Ishikawa (cell line): ENCODE results near the gene CTDP1.

Experiments
- CEBPB ChIP-seq: IDR thresholded peaks from 2 replicates; pipeline ENCODE4 v1.6.1; 2012
- CREB1 ChIP-seq: IDR thresholded peaks from 2 replicates; pipeline ENCODE4 v1.6.1; 2012; ENCODE audit warnings: low read depth
- EGR1 ChIP-seq: IDR thresholded peaks from 2 replicates; pipeline ENCODE4 v1.6.1; 2012
- EP300 ChIP-seq: IDR thresholded peaks from 2 replicates; pipeline ENCODE4 v1.6.1; 2012; ENCODE audit warnings: borderline replicate concordance
- FOXM1 ChIP-seq: IDR thresholded peaks from 2 replicates; pipeline ENCODE4 v1.6.1; 2012; ENCODE audit warnings: low read depth, borderline replicate concordance
- NFIC ChIP-seq: IDR thresholded peaks from 2 replicates; pipeline ENCODE4 v1.6.1; 2012
- RAD21 ChIP-seq: IDR thresholded peaks from 2 replicates; pipeline ENCODE4 v1.6.1; 2012; ENCODE audit warnings: low read depth
- REST ChIP-seq: IDR thresholded peaks from 2 replicates; pipeline ENCODE4 v1.6.1; 2012; ENCODE audit warnings: low read depth, mild to moderate bottlenecking
- TAF1 ChIP-seq: IDR thresholded peaks from 2 replicates; pipeline ENCODE4 v1.6.1; 2012; ENCODE audit warnings: low read depth, mild to moderate bottlenecking
- TCF12 ChIP-seq: IDR thresholded peaks from 2 replicates; pipeline ENCODE4 v1.6.1; 2012; ENCODE audit warnings: low read depth
- TEAD4 ChIP-seq: IDR thresholded peaks from 2 replicates; pipeline ENCODE4 v1.6.1; 2012
- USF1 ChIP-seq: IDR thresholded peaks from 2 replicates; pipeline ENCODE4 v1.6.1; 2012
- YY1 ChIP-seq: IDR thresholded peaks from 2 replicates; pipeline ENCODE4 v1.6.1; 2012; ENCODE audit warnings: low read depth
- ZBTB7A ChIP-seq: IDR thresholded peaks from 2 replicates; pipeline ENCODE4 v1.6.1; 2012; ENCODE audit warnings: low read depth
- TF ChIP-seq, protein P1 (sequence below): IDR thresholded peaks from 2 replicates; pipeline ENCODE4 v1.6.1; 2012

The CTDP1 gene

GRCh38 chr18:79642626-79643025, 37.0 kb upstream of the CTDP1 start:
- TF ChIP-seq CEBPB: peak; percentile 96
- no peak for TF ChIP-seq CREB1

GRCh38 chr18:79643054-79643984, 36.3 kb upstream of the CTDP1 start:
- TF ChIP-seq YY1 (no peak), CREB1 (no peak), FOXM1 (no peak), TEAD4 (no peak), TAF1 (no peak), CEBPB (no peak), EP300 (no peak), NFIC (no peak), EGR1 (no peak), RAD21 (no peak), REST (no peak)

- TF ChIP-seq FOXM1: no peak
- TF ChIP-seq RAD21: peak; percentile 100
- no peak for TF ChIP-seq YY1
- TF ChIP-seq ZBTB7A: 0 out of 2 replicates have a peak, but pooled peaks have one; percentile 53
- TF ChIP-seq TCF12: 0 out of 2 replicates have a peak, but pooled peaks have one; percentile 47
- TF ChIP-seq EGR1: no peak
- no peak for TF ChIP-seq EP300
- TF ChIP-seq, protein P1, sequence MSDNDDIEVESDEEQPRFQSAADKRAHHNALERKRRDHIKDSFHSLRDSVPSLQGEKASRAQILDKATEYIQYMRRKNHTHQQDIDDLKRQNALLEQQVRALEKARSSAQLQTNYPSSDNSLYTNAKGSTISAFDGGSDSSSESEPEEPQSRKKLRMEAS: peak; percentile 67; the same call in 1 of the 2 replicates
- no peak for TF ChIP-seq CREB1
These were observed 35.5 kb upstream of the CTDP1 start for GRCh38 chr18:79644006-79644665.

DNA sequence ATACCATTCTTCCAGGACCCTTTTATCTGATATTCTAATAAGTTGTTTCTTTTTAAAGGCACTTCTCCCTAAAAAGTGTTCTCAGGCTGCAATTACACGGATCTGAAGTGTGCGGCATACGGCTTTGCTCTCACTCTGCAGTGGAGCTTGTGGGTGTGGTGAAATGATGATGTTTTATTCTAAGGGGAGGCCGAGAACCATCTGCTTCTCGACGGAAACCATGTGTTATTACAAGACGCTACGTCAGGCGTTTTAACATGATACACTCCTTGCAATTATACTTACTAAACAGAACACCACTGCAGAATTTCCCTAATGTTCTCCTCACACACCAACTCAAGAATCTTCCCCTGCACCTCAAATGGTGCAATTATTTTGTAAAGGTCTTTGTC, 34.9 kb upstream of the CTDP1 start:
- no peak for TF ChIP-seq EP300
- no peak for TF ChIP-seq REST
- TF ChIP-seq EGR1: no peak
- no peak for TF ChIP-seq USF1
- TF ChIP-seq FOXM1: no peak
- TF ChIP-seq, protein P1: no peak
- no peak for TF ChIP-seq NFIC
- no peak for TF ChIP-seq TAF1
- no peak for TF ChIP-seq TEAD4
- TF ChIP-seq RAD21: no peak
- no peak for TF ChIP-seq TCF12
- no peak for TF ChIP-seq CREB1
- TF ChIP-seq YY1: no peak
- no peak for TF ChIP-seq CEBPB
- no peak for TF ChIP-seq ZBTB7A

GRCh38 chr18:79645291-79645983, 34.2 kb upstream of the CTDP1 start:
- no peak for TF ChIP-seq REST
- TF ChIP-seq EGR1: no peak
- no peak for TF ChIP-seq ZBTB7A
- TF ChIP-seq, protein P1: no peak
- no peak for TF ChIP-seq RAD21
- no peak for TF ChIP-seq TCF12
- no peak for TF ChIP-seq NFIC
- no peak for TF ChIP-seq CEBPB
- no peak for TF ChIP-seq CREB1
- no peak for TF ChIP-seq USF1
- TF ChIP-seq TEAD4: no peak
- TF ChIP-seq EP300: no peak
- no peak for TF ChIP-seq YY1
